Prostate gland (tissue), 2 donors: ENCODE results near the gene ALKBH2.

Experiments
- CTCF ChIP-seq, 4 experiments: fragments of 200-600 bp in 2 of 4; fragments of 450-650 bp in 2 of 4; sonication (generic) in 2 of 4; IDR thresholded peaks; 1 replicate in 3 of 4; 2 replicates in 1 of 4; pipeline ENCODE4 v1.5.1; 2016 to 2019; ENCODE audit warnings: antibody characterized with exemption in 4 of 4, mild to moderate bottlenecking in 2 of 4, moderate library complexity in 2 of 4
- POLR2A ChIP-seq: fragments of 450-650 bp; IDR thresholded peaks from one replicate; pipeline ENCODE4 v1.6.1; 2016; ENCODE audit warnings: antibody characterized with exemption, mild to moderate bottlenecking

- TF ChIP-seq CTCF (IDR thresholded peaks at IDR 0.05) (no peak), POLR2A (no peak)
Observed at GRCh38 chr12:109099431-109100020, 6.3 kb upstream of the ALKBH2 start.
